T-helper 2 cell treated with Interferon-gamma antibody and Interleukin-4, amounts not matched to agents 5 μg/mL and 100 μg/mL, for 36 hours (primary cell): ENCODE results near the gene SLC39A11.
"Not testable (repeated sequence)": the region's sequence is repeated elsewhere in the genome, so short reads cannot be mapped to it uniquely, and the experiment has no call there.

Experiments used
- DNase-seq: peaks from one replicate; pipeline ENCODE4 v3.0.0; 2021; ENCODE audit warnings: low spot score
- H3K27ac Mint-ChIP-seq: one replicate; pipeline ENCODE4 v1.8.0; 2021; ENCODE audit warnings: mild to moderate bottlenecking, mixed read lengths
- H3K27me3 Mint-ChIP-seq: one replicate; pipeline ENCODE4 v1.8.0; 2021; ENCODE audit warnings: low read depth, mixed read lengths
- H3K36me3 Mint-ChIP-seq: one replicate; pipeline ENCODE4 v1.8.0; 2021; ENCODE audit warnings: low read depth, mixed read lengths
- H3K4me1 Mint-ChIP-seq: one replicate; pipeline ENCODE4 v1.8.0; 2021; ENCODE audit warnings: low read depth, mixed read lengths
- H3K4me3 Mint-ChIP-seq: one replicate; pipeline ENCODE4 v1.8.0; 2022; ENCODE audit warnings: mild to moderate bottlenecking, moderate library complexity, mixed read lengths
- H3K9me3 Mint-ChIP-seq: one replicate; pipeline ENCODE4 v1.8.0; 2021; ENCODE audit warnings: mixed read lengths

The SLC39A11 gene

DNA sequence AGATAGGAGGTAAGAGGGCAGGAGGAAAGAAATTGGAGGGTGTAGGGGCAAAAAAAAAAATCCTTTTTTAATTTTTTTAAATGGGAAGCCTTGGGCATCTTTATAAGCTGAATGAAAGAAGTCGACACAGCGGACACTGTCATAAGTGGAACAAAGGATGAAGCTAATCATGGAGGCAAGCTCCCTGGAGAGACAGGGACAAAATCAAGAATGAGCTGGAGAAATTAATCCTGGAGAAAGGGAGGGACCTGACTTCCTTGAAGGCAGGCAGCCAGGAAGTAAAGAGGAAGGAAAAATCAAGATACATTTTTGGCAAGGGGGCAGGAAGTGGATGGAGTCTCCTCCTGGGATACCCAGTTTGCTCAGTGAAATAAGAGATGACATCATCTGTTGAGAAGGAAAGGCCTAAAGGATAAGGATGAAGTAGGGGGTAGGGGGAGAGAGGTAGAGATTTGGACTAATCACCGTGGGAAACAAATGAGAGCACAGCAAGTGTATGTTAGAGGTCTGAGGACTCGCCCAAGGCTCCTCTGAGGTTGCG, 179.3 kb downstream of the SLC39A11 start:
- no peaks in the 10 kb centered on the region for H3K4me1 Mint-ChIP-seq

DNA sequence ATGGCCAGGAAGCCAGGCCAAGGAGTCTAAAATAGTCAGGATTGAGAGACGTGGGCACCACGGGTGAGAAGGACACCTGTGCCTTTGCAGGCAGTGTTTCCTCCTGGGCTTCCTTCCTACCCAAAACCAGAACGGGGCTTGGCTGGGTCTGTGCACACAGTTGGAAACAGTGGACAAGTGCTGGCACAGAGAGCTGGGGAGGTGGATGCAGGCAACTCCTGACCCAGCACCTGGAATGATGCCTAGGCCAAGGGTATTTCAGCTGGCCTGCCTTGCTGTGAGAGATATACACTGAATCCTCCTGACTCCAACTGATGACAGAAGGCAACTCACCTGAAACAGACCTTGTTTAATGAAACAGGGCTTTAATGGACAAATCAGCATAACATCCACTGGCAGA, 186.2 kb downstream of the SLC39A11 start:
- Mint-ChIP-seq H3K27ac (no peak overlapping the region), H3K4me3 (no peak overlapping the region), H3K36me3 (no peaks in the 10 kb centered on the region), H3K27me3 (no peaks in the 10 kb centered on the region), H3K4me1 (no peaks in the 10 kb centered on the region), H3K9me3 (no peaks in the 10 kb centered on the region)
- no peak for DNase-seq

More for the DNA sequence above, 179.3 kb downstream of the SLC39A11 start:
- Mint-ChIP-seq H3K27me3 (no peaks in the 10 kb centered on the region), H3K4me3 (no peak overlapping the region), H3K36me3 (no peaks in the 10 kb centered on the region), H3K9me3 (no peaks in the 10 kb centered on the region), H3K27ac (no peak overlapping the region)
- no peak for DNase-seq

DNA sequence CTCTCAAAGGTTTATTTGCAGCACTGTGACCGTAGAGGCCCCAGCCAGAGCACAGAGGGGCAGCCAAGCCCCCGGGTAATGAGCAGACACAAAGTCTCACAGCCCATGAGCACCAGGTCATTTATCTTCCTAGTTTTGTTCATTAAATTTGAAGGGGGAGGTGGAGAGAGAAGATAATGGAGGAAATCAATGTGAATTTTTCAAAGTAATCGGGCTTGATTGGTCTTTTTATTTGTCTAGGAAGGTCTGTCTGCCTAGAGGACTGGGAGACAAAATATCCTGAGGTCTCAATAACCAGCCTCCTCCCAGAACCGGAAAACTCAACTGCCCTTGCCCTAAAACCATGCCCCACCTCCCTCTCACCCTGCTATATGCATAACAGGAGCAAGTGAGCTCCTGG, 189.0 kb downstream of the SLC39A11 start:
- Mint-ChIP-seq H3K9me3 (no peaks in the 10 kb centered on the region), H3K27ac (no peak overlapping the region), H3K27me3 (no peaks in the 10 kb centered on the region)

DNA sequence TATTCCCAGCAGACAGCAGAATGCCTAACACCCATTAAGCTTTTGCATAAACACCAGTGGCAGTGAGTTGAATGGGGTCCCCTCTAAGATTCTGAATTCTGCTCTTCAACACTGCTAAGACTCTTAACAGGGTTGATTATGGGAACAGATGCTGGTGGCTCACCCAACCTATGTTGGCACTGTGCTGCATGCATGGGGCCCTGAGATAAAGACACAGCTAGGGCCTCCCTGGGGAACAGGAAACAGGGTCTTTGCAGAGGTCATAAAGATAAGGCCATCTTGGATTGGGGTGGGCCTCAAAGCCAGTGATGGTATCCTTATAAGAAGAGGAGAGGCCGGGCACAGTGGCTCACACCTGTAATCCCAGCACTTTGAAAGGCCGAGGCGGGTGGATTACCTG, 190.8 kb downstream of the SLC39A11 start:
- Mint-ChIP-seq H3K27me3 (no peaks in the 10 kb centered on the region), H3K4me1 (no peaks in the 10 kb centered on the region), H3K9me3 (no peaks in the 10 kb centered on the region), H3K36me3 (no peaks in the 10 kb centered on the region), H3K4me3 (no peak overlapping the region), H3K27ac (no peak overlapping the region)
- DNase-seq, result no peak

More for the DNA sequence above, 189.0 kb downstream of the SLC39A11 start:
- DNase-seq, result no peak
- no peaks in the 10 kb centered on the region for H3K36me3 Mint-ChIP-seq
- no peaks in the 10 kb centered on the region for H3K4me1 Mint-ChIP-seq
- H3K4me3 Mint-ChIP-seq, result no peak overlapping the region

DNA sequence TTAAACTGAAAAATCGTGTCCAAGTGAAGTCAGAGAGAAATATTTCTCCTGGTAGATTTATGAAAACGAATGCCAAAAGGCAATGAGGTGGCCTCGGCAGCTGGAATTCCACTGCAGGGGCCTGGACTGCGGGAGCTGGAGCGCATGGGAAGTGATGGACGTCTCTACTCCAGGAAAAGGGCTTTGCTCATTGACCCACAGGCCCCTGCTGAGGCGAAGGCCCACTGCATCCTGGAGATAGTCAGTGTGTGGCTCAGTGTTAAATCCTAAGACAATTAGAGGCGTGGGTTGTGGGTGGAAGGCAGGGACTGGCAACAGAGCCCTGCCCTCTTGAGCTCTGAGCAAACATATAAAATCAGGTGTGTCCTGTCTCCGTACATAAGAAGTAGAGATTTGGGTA, 191.4 kb downstream of the SLC39A11 start:
- H3K27ac Mint-ChIP-seq, result no peak overlapping the region
- no peaks in the 10 kb centered on the region for H3K27me3 Mint-ChIP-seq
- H3K36me3 Mint-ChIP-seq, result no peaks in the 10 kb centered on the region
- no peaks in the 10 kb centered on the region for H3K4me1 Mint-ChIP-seq
- no peak overlapping the region for H3K4me3 Mint-ChIP-seq
- no peaks in the 10 kb centered on the region for H3K9me3 Mint-ChIP-seq
- no peak for DNase-seq

DNA sequence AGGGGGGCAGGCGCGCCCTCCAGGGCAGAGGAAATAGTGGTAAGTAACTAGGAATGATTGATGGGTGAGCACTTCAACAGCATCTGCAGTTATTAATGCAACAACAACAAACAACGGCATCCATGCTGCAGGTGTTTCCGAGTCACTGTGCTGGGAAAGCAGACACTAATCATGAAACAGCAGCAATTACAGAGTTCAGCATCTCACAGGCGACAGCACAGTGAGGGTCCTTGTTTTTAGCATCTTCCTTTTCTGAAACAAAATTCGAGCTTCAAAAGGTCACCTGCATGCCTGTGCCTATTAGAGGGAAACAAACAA, 191.9 kb downstream of the SLC39A11 start:
- no peak for DNase-seq
- Mint-ChIP-seq H3K36me3 (no peaks in the 10 kb centered on the region), H3K27me3 (no peaks in the 10 kb centered on the region), H3K9me3 (no peaks in the 10 kb centered on the region), H3K27ac (no peak overlapping the region), H3K4me1 (no peaks in the 10 kb centered on the region), H3K4me3 (no peak overlapping the region)

DNA sequence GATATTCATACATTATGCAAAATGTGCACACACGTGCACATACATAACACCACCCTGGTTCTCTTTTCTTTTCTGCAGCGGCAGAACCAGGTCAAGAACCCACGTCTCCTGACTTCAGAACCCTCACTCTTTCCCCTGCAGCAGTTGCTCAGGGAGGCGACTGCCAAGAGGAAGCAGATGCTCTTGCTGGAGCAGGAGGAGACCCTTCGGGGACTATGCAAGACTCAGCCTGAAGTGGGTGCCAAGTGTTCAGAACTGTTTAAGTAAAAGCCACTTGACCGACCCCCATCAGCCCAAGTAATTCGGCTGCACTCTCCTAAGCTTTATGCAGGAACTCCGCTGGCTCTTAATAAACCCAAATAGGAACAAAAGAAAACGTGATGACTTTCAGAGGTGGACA, 193.8 kb downstream of the SLC39A11 start:
- no peak overlapping the region for H3K27ac Mint-ChIP-seq
- H3K9me3 Mint-ChIP-seq, result no peaks in the 10 kb centered on the region
- no peaks in the 10 kb centered on the region for H3K36me3 Mint-ChIP-seq
- DNase-seq, result no peak
- H3K4me1 Mint-ChIP-seq, result no peaks in the 10 kb centered on the region
- no peak overlapping the region for H3K4me3 Mint-ChIP-seq
- H3K27me3 Mint-ChIP-seq, result no peaks in the 10 kb centered on the region

DNA sequence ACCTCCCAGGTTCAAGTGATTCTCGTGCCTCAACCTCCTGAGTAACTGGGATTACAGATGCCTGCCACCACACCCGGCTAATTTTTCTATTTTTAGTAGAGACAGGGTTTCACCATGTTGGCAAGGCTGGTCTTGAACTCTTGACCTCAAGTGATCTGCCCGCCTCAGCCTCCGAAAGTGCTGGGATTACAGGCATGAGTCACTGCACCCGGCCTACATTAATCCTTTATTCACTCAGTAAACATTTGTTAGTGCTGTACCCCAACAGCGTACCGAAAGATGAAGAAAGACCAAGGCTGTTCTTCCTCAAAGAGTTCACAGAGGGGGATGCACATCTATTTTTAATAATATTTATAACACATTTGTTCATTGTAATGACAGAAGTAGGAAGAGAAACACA, 196.2 kb downstream of the SLC39A11 start:
- H3K27me3 Mint-ChIP-seq, H3K4me1 Mint-ChIP-seq, DNase-seq, H3K4me3 Mint-ChIP-seq, H3K27ac Mint-ChIP-seq, H3K9me3 Mint-ChIP-seq, H3K36me3 Mint-ChIP-seq: not testable (repeated sequence)

DNA sequence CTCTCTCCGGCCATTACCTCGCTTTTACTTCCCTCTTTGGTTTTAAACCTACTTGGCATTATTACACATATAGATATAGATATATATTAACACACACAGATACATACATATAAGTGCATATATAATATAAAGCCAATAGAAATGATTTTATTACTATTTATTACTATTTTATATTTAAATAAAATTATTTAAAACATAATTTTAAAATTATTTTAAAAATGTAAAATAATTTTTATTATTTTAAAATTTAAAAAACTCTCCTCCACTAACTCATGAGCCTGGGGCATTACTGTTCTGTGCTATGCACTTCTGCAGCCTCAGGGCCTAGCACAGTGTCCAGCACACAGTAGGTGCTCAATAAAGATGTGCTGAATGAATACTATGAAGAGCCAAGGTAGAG, 200.9 kb downstream of the SLC39A11 start:
- no peaks in the 10 kb centered on the region for H3K9me3 Mint-ChIP-seq
- H3K27ac Mint-ChIP-seq, result no peak overlapping the region
- H3K4me1 Mint-ChIP-seq, result no peaks in the 10 kb centered on the region
- peaks cover 3% of the 10 kb centered on the region for H3K36me3 Mint-ChIP-seq
- no peak for DNase-seq
- H3K4me3 Mint-ChIP-seq, result no peak overlapping the region
- H3K27me3 Mint-ChIP-seq, result no peaks in the 10 kb centered on the region

DNA sequence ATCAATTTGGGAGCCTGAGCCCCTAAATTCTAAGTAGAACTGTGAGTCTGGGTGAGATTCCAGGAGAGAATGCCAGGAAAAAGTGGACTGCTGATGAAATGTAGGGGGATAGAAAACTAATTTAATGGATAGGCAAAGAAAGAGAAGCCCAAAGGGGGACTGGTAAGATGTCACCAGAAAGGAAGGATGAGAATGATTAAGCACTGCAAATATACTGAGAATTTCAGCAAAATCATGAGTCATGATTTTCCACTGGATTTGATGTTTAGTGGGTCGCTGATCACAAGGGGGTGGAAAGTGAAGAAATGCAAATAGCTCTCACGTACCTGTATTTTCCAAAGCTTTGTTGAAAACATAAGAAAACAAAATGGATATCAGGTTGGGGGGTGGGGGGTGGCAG, 201.8 kb downstream of the SLC39A11 start:
- Mint-ChIP-seq H3K27ac (no peak overlapping the region), H3K9me3 (no peaks in the 10 kb centered on the region), H3K27me3 (no peaks in the 10 kb centered on the region), H3K4me3 (no peak overlapping the region), H3K4me1 (no peaks in the 10 kb centered on the region), H3K36me3 (peaks cover 6% of the 10 kb centered on the region)
- DNase-seq, result no peak

DNA sequence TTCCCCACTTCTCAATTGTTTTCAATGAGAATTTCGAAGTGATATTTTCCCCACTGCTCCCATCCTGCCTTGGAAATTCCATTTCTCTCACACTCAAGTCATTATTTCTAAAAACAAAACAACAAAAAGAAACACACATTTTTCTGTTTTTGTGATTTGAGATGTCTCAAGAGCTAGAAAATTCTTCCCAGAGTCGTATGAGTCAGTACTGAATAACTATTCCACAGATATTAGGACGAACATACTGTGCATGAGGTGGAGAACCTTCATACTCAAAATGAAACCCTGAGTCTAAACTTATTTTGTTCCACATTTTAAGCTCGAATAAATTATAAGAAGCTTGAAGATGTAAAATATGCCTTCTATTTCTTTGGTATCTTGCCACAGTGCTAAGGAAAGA, 204.6 kb downstream of the SLC39A11 start:
- peaks cover 6% of the 10 kb centered on the region for H3K36me3 Mint-ChIP-seq
- DNase-seq, result no peak
- H3K4me1 Mint-ChIP-seq, result no peaks in the 10 kb centered on the region
- no peak overlapping the region for H3K27ac Mint-ChIP-seq
- H3K27me3 Mint-ChIP-seq, result no peaks in the 10 kb centered on the region
- H3K9me3 Mint-ChIP-seq, result no peaks in the 10 kb centered on the region
- no peak overlapping the region for H3K4me3 Mint-ChIP-seq

DNA sequence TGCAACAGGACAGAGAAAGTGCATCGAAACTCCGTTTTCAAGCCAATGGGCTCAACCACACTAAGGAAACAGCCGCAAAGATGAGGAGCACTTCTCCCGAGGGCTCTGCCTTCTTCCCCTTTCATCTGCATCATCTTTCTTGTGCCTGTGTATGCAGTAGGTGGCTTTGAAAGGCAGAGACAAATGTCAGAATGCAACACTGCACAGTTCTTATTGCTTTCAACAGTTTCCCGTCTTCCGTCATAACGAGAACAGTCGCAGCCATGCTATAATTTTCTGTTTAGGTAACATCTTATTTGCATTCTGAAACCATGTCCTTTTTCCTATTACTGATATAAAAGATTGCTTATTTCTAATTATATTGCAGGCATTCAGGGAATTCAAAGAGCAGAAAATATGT, 205.2 kb downstream of the SLC39A11 start:
- H3K4me1 Mint-ChIP-seq, result no peaks in the 10 kb centered on the region
- no peak overlapping the region for H3K27ac Mint-ChIP-seq
- H3K9me3 Mint-ChIP-seq, result peaks cover 3% of the 10 kb centered on the region
- peaks cover 6% of the 10 kb centered on the region for H3K36me3 Mint-ChIP-seq
- H3K27me3 Mint-ChIP-seq, result no peaks in the 10 kb centered on the region
- H3K4me3 Mint-ChIP-seq, result no peak overlapping the region
- DNase-seq, result no peak

DNA sequence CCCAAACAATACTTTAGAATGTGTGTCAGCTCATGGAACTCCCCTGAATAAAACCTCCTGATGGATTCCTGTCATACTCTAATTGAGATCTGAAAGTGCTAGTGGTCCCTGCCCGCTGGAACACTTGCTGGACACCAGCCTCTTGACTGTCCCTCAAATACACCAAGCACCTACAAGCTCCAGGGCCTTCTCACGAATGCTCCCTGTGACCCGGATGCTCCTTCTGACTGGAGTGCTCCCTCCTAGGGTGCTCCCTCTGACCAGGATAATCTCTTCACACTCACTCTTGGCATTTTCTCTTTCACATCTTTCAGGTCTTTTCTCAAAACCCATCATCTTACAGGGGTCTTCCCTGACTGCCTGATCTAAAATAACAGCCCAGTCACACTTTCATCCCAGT, 205.9 kb downstream of the SLC39A11 start:
- H3K9me3 Mint-ChIP-seq, result peaks cover 5% of the 10 kb centered on the region
- H3K4me1 Mint-ChIP-seq, result no peaks in the 10 kb centered on the region
- no peak for DNase-seq
- H3K27ac Mint-ChIP-seq, result no peak overlapping the region
- peaks cover 6% of the 10 kb centered on the region for H3K36me3 Mint-ChIP-seq
- H3K4me3 Mint-ChIP-seq, result no peak overlapping the region
- no peaks in the 10 kb centered on the region for H3K27me3 Mint-ChIP-seq

DNA sequence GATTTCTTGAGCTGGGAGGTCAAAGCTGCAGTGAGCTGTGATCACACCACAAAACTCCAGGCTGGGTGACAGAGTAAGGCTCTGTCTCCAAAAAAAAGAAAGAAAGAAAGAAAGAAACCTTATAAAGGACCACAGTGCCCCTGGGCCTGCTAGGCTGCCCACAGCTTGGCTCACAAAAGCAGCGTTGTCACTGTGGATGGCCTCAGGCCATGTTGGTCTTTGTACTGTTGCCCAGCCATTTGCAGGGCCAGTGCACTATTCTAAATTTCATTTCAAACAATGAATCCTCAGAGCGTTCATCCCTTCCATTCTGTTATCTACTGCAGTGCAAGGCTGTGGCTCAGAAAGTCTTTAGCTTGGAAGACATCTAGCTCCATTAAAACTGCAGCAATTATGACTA, 208.4 kb downstream of the SLC39A11 start:
- H3K27me3 Mint-ChIP-seq, result no peaks in the 10 kb centered on the region

DNA sequence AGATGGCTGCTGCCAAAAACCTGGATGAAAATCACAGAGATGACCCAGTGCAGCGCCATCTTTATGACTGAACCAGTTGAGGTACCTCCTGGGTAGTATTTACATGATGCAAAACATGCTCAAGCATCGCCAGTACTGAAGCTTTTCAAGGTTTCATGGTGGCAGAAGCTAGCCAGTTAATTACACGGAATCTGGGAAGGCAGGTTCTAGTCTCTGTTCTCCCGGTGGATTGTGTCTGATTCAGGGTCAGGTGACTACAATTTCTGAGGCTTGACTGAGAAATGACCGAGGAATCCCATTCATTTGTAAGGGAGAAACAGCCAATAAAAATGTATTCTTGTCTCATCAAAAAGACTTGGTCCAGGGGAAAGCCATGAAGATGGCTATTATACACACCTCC, 209.1 kb downstream of the SLC39A11 start:
- Mint-ChIP-seq H3K36me3 (peaks cover 10% of the 10 kb centered on the region), H3K9me3 (peaks cover 27% of the 10 kb centered on the region), H3K4me3 (no peak overlapping the region), H3K27ac (no peak overlapping the region), H3K4me1 (no peaks in the 10 kb centered on the region), H3K27me3 (no peaks in the 10 kb centered on the region)
- DNase-seq, result no peak

More for the DNA sequence above, 208.4 kb downstream of the SLC39A11 start:
- no peak overlapping the region for H3K27ac Mint-ChIP-seq
- no peaks in the 10 kb centered on the region for H3K4me1 Mint-ChIP-seq
- DNase-seq, result no peak
- peaks cover 20% of the 10 kb centered on the region for H3K9me3 Mint-ChIP-seq
- no peak overlapping the region for H3K4me3 Mint-ChIP-seq
- H3K36me3 Mint-ChIP-seq, result peaks cover 9% of the 10 kb centered on the region
